HepG2 (cell line): ENCODE results near the gene TREX2. TPM values are rescaled to one million over a fixed set of nuclear protein-coding genes. Genes with fewer than 3 reads are reported as not detected.

ENCODE experiments used
- ZBTB40 ChIP-seq, 2 experiments: fragments of 450-650 bp in 1 of 2; sonication (generic) in 1 of 2; formaldehyde crosslinking in 1 of 2; IDR thresholded peaks; 2 replicates each; pipeline versions ENCODE4 v1.6.1 to v1.8.0; 2016 to 2022; ENCODE audit warnings: antibody characterized with exemption in 1 of 2, mild to moderate bottlenecking in 1 of 2, missing genetic modification reagents in 1 of 2
- polyA plus RNA-seq, 8 experiments: library from polyadenylated mRNA; depleted of rRNA in 3 of 8; stranded (reverse) in 7 of 8; unstranded in 1 of 8; fragments of >200 nt; fragmentation: Illumina TruSeq in 4 of 8; extraction: Trizol in 4 of 8; gene quantifications; 2 replicates each; pipeline versions ENCODE4 v1.2.1 to v1.2.3, GENCODE V29; 2011 to 2016; ENCODE audit warnings: low read depth in 4 of 8, missing spikeins in 1 of 8, mixed read lengths in 1 of 8; ENCODE audit not compliant: insufficient read depth in 1 of 8
- total RNA-seq, 5 experiments: library from RNA; depleted of rRNA; stranded (reverse); fragments of >200 nt; fragmentation: Illumina TruSeq; extraction: Trizol; gene quantifications; 2 replicates each; pipeline ENCODE4 v1.2.3, GENCODE V29; 2016; ENCODE audit warnings: low read depth in 1 of 5

Gene TREX2
- total and polyA plus RNA-seq, 2 of the 13 experiments (the other 11 are each of a cell fraction or from before 2014, with no cell fraction given), result 0.13 to 0.18 TPM

- no peak for TF ChIP-seq ZBTB40 (IDR thresholded peaks at IDR 0.05)
- no peak for TF ChIP-seq ZBTB40 (CRISPR knock-in tag; IDR thresholded peaks at IDR 0.05)
- TF ChIP-seq, all 625 proteins: peak for 0
Observed at GRCh38 chrX:153396320-153397195, 49.3 kb downstream of the TREX2 start (continued).
